ENCODE measurements around the gene SLC25A51. TPM values are rescaled to one million over a fixed set of nuclear protein-coding genes. Genes with fewer than 3 reads are reported as not detected.
"Not testable (repeated sequence)": the region's sequence is repeated elsewhere in the genome, so short reads cannot be mapped to it uniquely, and the experiment has no call there.

Gene SLC25A51
- total and polyA plus RNA-seq, 7 experiments from 2014 or later: 10.8 to 37.8 (median 23.0) TPM

DNA sequence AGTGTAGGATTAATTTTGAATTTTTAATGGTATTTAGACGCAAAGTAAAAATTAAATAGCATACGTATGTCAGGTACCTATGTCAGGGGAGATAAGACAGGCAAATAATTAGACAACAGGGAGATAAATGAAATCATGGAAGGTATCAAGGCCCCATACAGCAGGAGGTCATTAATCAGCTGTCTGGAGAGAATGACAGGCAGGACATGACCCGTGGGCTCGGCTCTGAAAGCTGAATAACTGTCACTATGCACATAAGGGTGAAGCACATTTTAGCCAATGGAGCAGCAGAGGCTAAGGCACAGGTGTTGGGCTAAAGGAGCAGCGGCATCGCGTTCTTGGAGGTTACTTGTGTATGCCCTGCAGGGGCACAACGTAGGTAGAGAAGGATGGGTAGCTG is 11.9 kb downstream of the SLC25A51 start:
- Histone ChIP-seq H3K36me3 (ENCODE audit: control insufficient read depth in 2 of 3, insufficient read depth in 3 of 3, low read length in 3 of 3) (peaks cover 4 to 56% (median 9%) of the 10 kb centered on the region in 3 experiments), H3K9me3 (ENCODE audit: control insufficient read depth in 2 of 3, low read length in 3 of 3) (no peaks in the 10 kb centered on the region), H3K27me3 (ENCODE audit: control insufficient read depth in 2 of 2, insufficient read depth in 2 of 2, low read length in 2 of 2) (no peaks in the 10 kb centered on the region), H3K4me1 (ENCODE audit: control insufficient read depth in 2 of 2, insufficient read depth in 2 of 2, low read length in 2 of 2) (no peaks in the 10 kb centered on the region), H3K27ac (ENCODE audit: low read depth, low read length) (no peak overlapping the region), H3K4me3 (ENCODE audit: low read length) (no peak overlapping the region)
- ChIA-PET CTCF (no interaction called here), POLR2A (no interaction called here)
- peaks cover 0 to 2% (median 0%) of the 10 kb centered on the region in 11 donors for H3K9me3 Mint-ChIP-seq
- H3K36me3 Mint-ChIP-seq: peaks cover 8 to 71% (median 35%) of the 10 kb centered on the region in 5 donors
- ATAC-seq: no peak
- DNase-seq: no peak
- no peaks in the 10 kb centered on the region for H3K27me3 Mint-ChIP-seq
- intact Hi-C loops (cut with micrococcal nuclease): no loop called here
- no peak overlapping the region for H3K27ac Mint-ChIP-seq
- H3K4me3 Mint-ChIP-seq: no peak overlapping the region
- peaks cover 0 to 13% (median 2%) of the 10 kb centered on the region in 7 donors for H3K4me1 Mint-ChIP-seq

DNA sequence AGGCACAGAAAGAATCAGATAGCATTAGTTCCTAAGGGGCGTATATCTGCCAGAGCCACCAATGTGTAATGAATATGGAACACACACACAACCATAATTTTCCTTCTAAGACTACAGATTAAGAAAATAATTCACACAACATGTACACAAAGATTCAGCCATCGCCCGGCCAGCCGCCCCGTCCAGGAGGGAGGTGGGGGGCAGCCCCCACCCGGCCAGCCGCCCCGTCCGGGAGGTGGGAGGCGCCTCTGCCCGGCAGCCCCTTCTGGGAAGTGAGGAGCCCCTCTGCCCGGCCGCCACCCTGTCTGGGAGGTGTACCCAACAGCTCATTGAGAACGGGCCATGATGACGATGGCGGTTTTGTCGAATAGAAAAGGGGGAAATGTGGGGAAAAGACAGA is 12.9 kb downstream of the SLC25A51 start:
- Mint-ChIP-seq H3K36me3 (peaks cover 8 to 64% (median 36%) of the 10 kb centered on the region in 5 donors), H3K4me1 (peaks cover 0 to 13% (median 2%) of the 10 kb centered on the region in 7 donors)
- H3K9me3 Mint-ChIP-seq; H3K27me3 ChIP-seq (ENCODE audit: control insufficient read depth in 2 of 2, insufficient read depth in 2 of 2, low read length in 2 of 2); intact Hi-C loops (cut with micrococcal nuclease); H3K4me1 ChIP-seq (ENCODE audit: control insufficient read depth in 2 of 2, insufficient read depth in 2 of 2, low read length in 2 of 2); H3K27ac Mint-ChIP-seq; H3K4me3 Mint-ChIP-seq; H3K27me3 Mint-ChIP-seq; ATAC-seq; DNase-seq; H3K27ac ChIP-seq (ENCODE audit: low read depth, low read length); H3K9me3 ChIP-seq (ENCODE audit: control insufficient read depth in 2 of 3, low read length in 3 of 3); POLR2A ChIA-PET; H3K4me3 ChIP-seq (ENCODE audit: low read length): not testable (repeated sequence)
- CTCF ChIA-PET: interaction anchor here (0.9 kb wide), 1 partner anchor 24 kb away, joined by 4 read pairs; no protein-coding TSS in a partner anchor
- peaks cover 4 to 49% (median 9%) of the 10 kb centered on the region in 3 experiments for H3K36me3 ChIP-seq (ENCODE audit: control insufficient read depth in 2 of 3, insufficient read depth in 3 of 3, low read length in 3 of 3)

- Mint-ChIP-seq H3K36me3 (peaks cover 8 to 61% (median 40%) of the 10 kb centered on the region in 5 donors), H3K4me3 (no peak overlapping the region), H3K4me1 (peaks cover 0 to 13% (median 4%) of the 10 kb centered on the region in 7 donors), H3K9me3 (peaks cover 0 to 2% (median 0%) of the 10 kb centered on the region in 11 donors), H3K27ac (no peak overlapping the region), H3K27me3 (no peaks in the 10 kb centered on the region)
- POLR2A ChIA-PET: no interaction called here
- Histone ChIP-seq H3K9me3 (ENCODE audit: control insufficient read depth in 2 of 3, low read length in 3 of 3) (no peaks in the 10 kb centered on the region), H3K4me3 (ENCODE audit: low read length) (no peak overlapping the region), H3K27me3 (ENCODE audit: control insufficient read depth in 2 of 2, insufficient read depth in 2 of 2, low read length in 2 of 2) (no peaks in the 10 kb centered on the region), H3K4me1 (ENCODE audit: control insufficient read depth in 2 of 2, insufficient read depth in 2 of 2, low read length in 2 of 2) (no peaks in the 10 kb centered on the region), H3K36me3 (ENCODE audit: control insufficient read depth in 2 of 3, insufficient read depth in 3 of 3, low read length in 3 of 3) (peaks cover 0 to 40% (median 9%) of the 10 kb centered on the region in 3 experiments), H3K27ac (ENCODE audit: low read depth, low read length) (no peak overlapping the region)
- DNase-seq: no peak
- intact Hi-C loops (cut with micrococcal nuclease): no loop called here
- CTCF ChIA-PET: no interaction called here
- ATAC-seq: no peak
Observed at GRCh38 chr9:37889536-37889935, 14.4 kb downstream of the SLC25A51 start.

- intact Hi-C loops (cut with micrococcal nuclease); H3K9me3 Mint-ChIP-seq; H3K4me1 ChIP-seq (ENCODE audit: control insufficient read depth in 2 of 2, insufficient read depth in 2 of 2, low read length in 2 of 2); H3K4me3 Mint-ChIP-seq; ATAC-seq; DNase-seq; POLR2A ChIA-PET; H3K4me3 ChIP-seq (ENCODE audit: low read length); H3K27ac ChIP-seq (ENCODE audit: low read depth, low read length); CTCF ChIA-PET; H3K9me3 ChIP-seq (ENCODE audit: control insufficient read depth in 2 of 3, low read length in 3 of 3); H3K4me1 Mint-ChIP-seq; H3K27me3 ChIP-seq (ENCODE audit: control insufficient read depth in 2 of 2, insufficient read depth in 2 of 2, low read length in 2 of 2); H3K27me3 Mint-ChIP-seq; H3K27ac Mint-ChIP-seq: not testable (repeated sequence)
- H3K36me3 ChIP-seq (ENCODE audit: control insufficient read depth in 2 of 3, insufficient read depth in 3 of 3, low read length in 3 of 3): peaks cover 0 to 25% (median 0%) of the 10 kb centered on the region in 3 experiments
- peaks cover 3 to 49% (median 31%) of the 10 kb centered on the region in 5 donors for H3K36me3 Mint-ChIP-seq
Observed at GRCh38 chr9:37887977-37888583, 15.8 kb downstream of the SLC25A51 start.

DNA sequence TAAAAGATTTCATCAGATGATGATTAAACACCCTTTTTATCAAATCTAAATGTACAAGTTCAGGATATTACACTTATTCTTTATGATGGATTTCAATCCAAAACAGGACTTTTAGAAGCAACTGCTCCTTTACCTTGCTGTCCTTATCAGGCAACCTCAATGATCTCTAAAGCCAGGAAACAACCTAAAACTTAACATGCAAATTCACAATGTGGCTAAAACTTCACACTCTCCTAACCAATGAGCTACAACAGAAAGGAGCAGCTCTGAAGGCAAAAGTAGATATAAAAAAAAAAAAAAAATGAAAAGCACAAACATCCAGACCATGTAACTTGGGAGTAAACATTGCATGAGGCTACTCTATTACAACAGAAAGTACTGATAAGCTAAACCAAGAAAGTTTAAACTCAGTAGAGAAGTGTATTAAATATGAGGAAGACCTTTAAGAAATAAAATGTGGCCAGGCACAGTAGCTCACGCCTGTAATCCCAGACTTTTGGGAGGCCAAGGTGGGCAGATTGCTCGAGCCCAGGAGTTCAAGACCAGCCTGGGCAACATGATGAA is 22.9 kb downstream of the SLC25A51 start:
- Histone ChIP-seq H3K27me3 (ENCODE audit: control insufficient read depth in 2 of 2, insufficient read depth in 2 of 2, low read length in 2 of 2) (no peaks in the 10 kb centered on the region), H3K9me3 (ENCODE audit: control insufficient read depth in 2 of 3, low read length in 3 of 3) (no peaks in the 10 kb centered on the region), H3K36me3 (ENCODE audit: control insufficient read depth in 2 of 3, insufficient read depth in 3 of 3, low read length in 3 of 3) (peaks cover 0 to 19% (median 0%) of the 10 kb centered on the region in 3 experiments), H3K4me1 (ENCODE audit: control insufficient read depth in 2 of 2, insufficient read depth in 2 of 2, low read length in 2 of 2) (no peaks in the 10 kb centered on the region), H3K4me3 (ENCODE audit: low read length) (no peak overlapping the region), H3K27ac (ENCODE audit: low read depth, low read length) (no peak overlapping the region)
- ATAC-seq: no peak
- Mint-ChIP-seq H3K4me1 (peaks cover 0 to 10% (median 0%) of the 10 kb centered on the region in 7 donors), H3K27ac (peak overlapping the region in 1 of 9 donors; percentile 51), H3K9me3 (no peaks in the 10 kb centered on the region), H3K27me3 (no peaks in the 10 kb centered on the region), H3K4me3 (no peak overlapping the region), H3K36me3 (peaks cover 4 to 27% (median 21%) of the 10 kb centered on the region in 5 donors)
- no peak for DNase-seq
- CTCF ChIA-PET: interaction anchor here (0.9 kb wide), 1 partner anchor 9 kb away, joined by 3 read pairs; no protein-coding TSS in a partner anchor
- intact Hi-C loops (cut with micrococcal nuclease): no loop called here
- POLR2A ChIA-PET: no interaction called here

DNA sequence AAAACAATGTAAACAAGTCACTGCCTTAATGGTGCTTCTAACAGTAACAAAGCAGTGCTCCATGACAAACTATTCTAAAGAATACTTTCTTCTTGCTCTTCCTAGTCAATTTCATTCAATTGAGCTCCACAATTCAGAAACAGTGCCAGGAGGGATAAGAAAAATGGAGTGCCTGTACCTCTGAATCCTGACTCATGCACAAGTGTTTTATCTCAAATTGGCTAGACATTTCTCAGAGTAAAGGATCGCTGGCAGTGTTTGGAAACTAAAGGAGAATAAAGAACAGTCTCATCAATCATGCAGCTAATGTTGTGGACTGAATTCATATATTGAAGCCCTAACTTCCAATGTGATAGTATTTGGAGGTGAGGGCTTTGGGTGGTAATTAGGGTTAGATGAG is 27.6 kb downstream of the SLC25A51 start:
- peaks cover 0 to 16% (median 0%) of the 10 kb centered on the region in 3 experiments for H3K36me3 ChIP-seq (ENCODE audit: control insufficient read depth in 2 of 3, insufficient read depth in 3 of 3, low read length in 3 of 3)
- no peak overlapping the region for H3K4me3 Mint-ChIP-seq
- peaks cover 4 to 25% (median 19%) of the 10 kb centered on the region in 5 donors for H3K36me3 Mint-ChIP-seq
- ATAC-seq: no peak
- no peaks in the 10 kb centered on the region for H3K9me3 Mint-ChIP-seq
- no peak overlapping the region for H3K27ac Mint-ChIP-seq
- peaks cover 0 to 2% (median 0%) of the 10 kb centered on the region in 7 donors for H3K4me1 Mint-ChIP-seq
- CTCF ChIA-PET: no interaction called here
- POLR2A ChIA-PET: no interaction called here
- no peaks in the 10 kb centered on the region for H3K27me3 Mint-ChIP-seq
- no peaks in the 10 kb centered on the region for H3K9me3 ChIP-seq (ENCODE audit: control insufficient read depth in 2 of 3, low read length in 3 of 3)
- no peak overlapping the region for H3K4me3 ChIP-seq (ENCODE audit: low read length)
- H3K27ac ChIP-seq (ENCODE audit: low read depth, low read length): no peak overlapping the region
- no peaks in the 10 kb centered on the region for H3K27me3 ChIP-seq (ENCODE audit: control insufficient read depth in 2 of 2, insufficient read depth in 2 of 2, low read length in 2 of 2)
- DNase-seq: no peak
- intact Hi-C loops (cut with micrococcal nuclease): no loop called here
- H3K4me1 ChIP-seq (ENCODE audit: control insufficient read depth in 2 of 2, insufficient read depth in 2 of 2, low read length in 2 of 2): no peaks in the 10 kb centered on the region

DNA sequence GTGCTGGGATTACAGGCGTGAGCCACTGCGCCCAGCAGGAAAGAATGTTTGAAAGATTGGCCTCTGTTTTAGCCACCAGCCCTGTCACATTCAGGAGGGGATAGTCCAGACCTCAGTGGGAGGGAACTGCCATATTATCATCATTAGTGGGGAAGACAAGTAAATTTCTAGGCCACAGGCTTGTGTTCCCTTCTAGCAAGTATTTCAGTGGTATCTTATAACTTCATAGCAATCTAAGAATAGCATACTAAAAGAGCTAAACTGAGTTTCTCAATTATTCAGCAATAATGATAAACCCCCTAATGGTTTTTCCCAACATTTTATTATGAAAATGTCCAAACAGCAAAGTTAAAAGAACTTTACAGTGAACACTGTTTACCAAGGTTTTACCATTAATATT is 30.0 kb downstream of the SLC25A51 start:
- CTCF ChIA-PET: no interaction called here
- POLR2A ChIA-PET: no interaction called here
- DNase-seq (no peak), ATAC-seq (no peak)
- Histone ChIP-seq H3K9me3 (ENCODE audit: control insufficient read depth in 2 of 3, low read length in 3 of 3) (no peaks in the 10 kb centered on the region), H3K4me1 (ENCODE audit: control insufficient read depth in 2 of 2, insufficient read depth in 2 of 2, low read length in 2 of 2) (no peaks in the 10 kb centered on the region), H3K4me3 (ENCODE audit: low read length) (no peak overlapping the region), H3K36me3 (ENCODE audit: control insufficient read depth in 2 of 3, insufficient read depth in 3 of 3, low read length in 3 of 3) (peaks cover 0 to 4% (median 0%) of the 10 kb centered on the region in 3 experiments), H3K27ac (ENCODE audit: low read depth, low read length) (no peak overlapping the region), H3K27me3 (ENCODE audit: control insufficient read depth in 2 of 2, insufficient read depth in 2 of 2, low read length in 2 of 2) (no peaks in the 10 kb centered on the region)
- H3K27ac Mint-ChIP-seq: no peak overlapping the region
- no peak overlapping the region for H3K4me3 Mint-ChIP-seq
- H3K9me3 Mint-ChIP-seq: no peaks in the 10 kb centered on the region
- intact Hi-C loops (cut with micrococcal nuclease): no loop called here
- peaks cover 3 to 13% (median 11%) of the 10 kb centered on the region in 5 donors for H3K36me3 Mint-ChIP-seq
- peaks cover 0 to 2% (median 0%) of the 10 kb centered on the region in 7 donors for H3K4me1 Mint-ChIP-seq
- H3K27me3 Mint-ChIP-seq: no peaks in the 10 kb centered on the region
